Neutrophil (primary cell): Measurements from ENCODE around the gene NRF1.

Source experiments
- H3K27ac ChIP-seq: fragments of 200-600 bp; sonication (generic); 2 replicates; pipeline ENCODE4 v1.5.1; 2016; ENCODE audit warnings: mild to moderate bottlenecking, moderate library complexity
- H3K27me3 ChIP-seq: fragments of 200-600 bp; sonication (generic); 2 replicates; pipeline ENCODE4 v1.6.0; 2016; ENCODE audit warnings: mild to moderate bottlenecking
- H3K36me3 ChIP-seq: fragments of 200-600 bp; sonication (generic); 2 replicates; pipeline ENCODE4 v1.5.1; 2017
- H3K4me1 ChIP-seq, 2 experiments: fragments of 200-600 bp in 1 of 2; sonication (generic) in 1 of 2; 1 replicate in 1 of 2; 2 replicates in 1 of 2; pipeline versions ENCODE4 v1.5.1 to v1.6.1; 2013 to 2016; ENCODE audit warnings: low read depth in 1 of 2, low read length in 1 of 2, mild to moderate bottlenecking in 1 of 2, moderate library complexity in 1 of 2; ENCODE audit not compliant: control insufficient read depth in 1 of 2, insufficient read depth in 1 of 2
- H3K4me3 ChIP-seq, 2 experiments: fragments of 200-600 bp in 1 of 2; sonication (generic) in 1 of 2; 1 replicate in 1 of 2; 2 replicates in 1 of 2; pipeline ENCODE4 v1.5.1; 2013 to 2016; ENCODE audit warnings: low read depth in 1 of 2, low read length in 1 of 2, mild to moderate bottlenecking in 1 of 2, moderate library complexity in 1 of 2
- H3K9me3 ChIP-seq: fragments of 200-600 bp; sonication (generic); 2 replicates; pipeline ENCODE4 v1.5.1; 2016
- TF ChIP-seq, protein P1 (sequence below): fragments of 200-600 bp; sonication (generic); IDR thresholded peaks from 2 replicates; pipeline ENCODE4 v1.5.1; 2016; ENCODE audit warnings: antibody characterized with exemption

NRF1 gene

DNA sequence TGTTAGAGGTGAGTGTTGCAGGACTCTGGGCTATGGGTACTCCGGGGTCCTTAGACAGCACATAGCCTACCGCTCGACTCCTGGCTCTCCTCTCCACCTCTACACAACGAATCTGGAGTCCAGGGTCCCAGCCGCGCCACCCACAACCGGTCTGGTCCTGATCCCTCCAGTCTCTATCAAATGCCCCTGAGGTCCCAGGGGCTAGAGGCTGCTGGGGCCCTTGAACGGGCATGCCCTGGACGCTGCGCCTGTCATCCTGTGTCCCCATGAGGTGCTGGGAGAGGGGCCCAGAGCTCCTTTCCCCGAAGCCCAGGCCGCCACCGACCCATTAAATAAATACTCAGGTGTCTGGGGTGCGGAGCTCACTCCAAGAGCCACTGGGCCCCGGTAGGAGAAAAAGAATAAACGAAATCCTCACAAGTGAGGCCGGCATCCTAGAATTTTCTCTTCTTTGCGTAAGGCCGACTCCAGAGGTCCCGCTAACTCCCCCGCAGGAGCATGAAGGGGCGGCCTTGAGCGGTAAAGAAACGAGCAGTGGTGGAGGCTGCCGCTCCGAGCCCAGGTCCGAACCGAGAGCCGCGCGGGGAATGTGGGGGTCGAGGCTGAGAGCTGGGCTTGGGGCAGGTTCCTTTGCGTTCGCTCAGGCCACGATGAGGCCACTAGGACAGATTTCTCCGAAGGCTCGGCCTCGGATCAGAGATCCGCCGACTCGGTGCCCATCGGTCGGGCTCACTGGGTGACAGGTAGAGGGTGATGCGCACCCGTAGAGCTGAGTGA, 166.7 kb downstream of the NRF1 start:
- peaks cover 100% of the 10 kb centered on the region for H3K27me3 ChIP-seq
- no peaks in the 10 kb centered on the region for H3K36me3 ChIP-seq
- H3K4me1 ChIP-seq = peaks cover 49% of the 10 kb centered on the region in 2 experiments
- no peaks in the 10 kb centered on the region for H3K9me3 ChIP-seq
- H3K27ac ChIP-seq = no peak overlapping the region
- peak overlapping the region in 1 of 2 experiments; percentile 68 for H3K4me3 ChIP-seq
- TF ChIP-seq, protein P1, sequence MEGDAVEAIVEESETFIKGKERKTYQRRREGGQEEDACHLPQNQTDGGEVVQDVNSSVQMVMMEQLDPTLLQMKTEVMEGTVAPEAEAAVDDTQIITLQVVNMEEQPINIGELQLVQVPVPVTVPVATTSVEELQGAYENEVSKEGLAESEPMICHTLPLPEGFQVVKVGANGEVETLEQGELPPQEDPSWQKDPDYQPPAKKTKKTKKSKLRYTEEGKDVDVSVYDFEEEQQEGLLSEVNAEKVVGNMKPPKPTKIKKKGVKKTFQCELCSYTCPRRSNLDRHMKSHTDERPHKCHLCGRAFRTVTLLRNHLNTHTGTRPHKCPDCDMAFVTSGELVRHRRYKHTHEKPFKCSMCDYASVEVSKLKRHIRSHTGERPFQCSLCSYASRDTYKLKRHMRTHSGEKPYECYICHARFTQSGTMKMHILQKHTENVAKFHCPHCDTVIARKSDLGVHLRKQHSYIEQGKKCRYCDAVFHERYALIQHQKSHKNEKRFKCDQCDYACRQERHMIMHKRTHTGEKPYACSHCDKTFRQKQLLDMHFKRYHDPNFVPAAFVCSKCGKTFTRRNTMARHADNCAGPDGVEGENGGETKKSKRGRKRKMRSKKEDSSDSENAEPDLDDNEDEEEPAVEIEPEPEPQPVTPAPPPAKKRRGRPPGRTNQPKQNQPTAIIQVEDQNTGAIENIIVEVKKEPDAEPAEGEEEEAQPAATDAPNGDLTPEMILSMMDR = no peak

DNA sequence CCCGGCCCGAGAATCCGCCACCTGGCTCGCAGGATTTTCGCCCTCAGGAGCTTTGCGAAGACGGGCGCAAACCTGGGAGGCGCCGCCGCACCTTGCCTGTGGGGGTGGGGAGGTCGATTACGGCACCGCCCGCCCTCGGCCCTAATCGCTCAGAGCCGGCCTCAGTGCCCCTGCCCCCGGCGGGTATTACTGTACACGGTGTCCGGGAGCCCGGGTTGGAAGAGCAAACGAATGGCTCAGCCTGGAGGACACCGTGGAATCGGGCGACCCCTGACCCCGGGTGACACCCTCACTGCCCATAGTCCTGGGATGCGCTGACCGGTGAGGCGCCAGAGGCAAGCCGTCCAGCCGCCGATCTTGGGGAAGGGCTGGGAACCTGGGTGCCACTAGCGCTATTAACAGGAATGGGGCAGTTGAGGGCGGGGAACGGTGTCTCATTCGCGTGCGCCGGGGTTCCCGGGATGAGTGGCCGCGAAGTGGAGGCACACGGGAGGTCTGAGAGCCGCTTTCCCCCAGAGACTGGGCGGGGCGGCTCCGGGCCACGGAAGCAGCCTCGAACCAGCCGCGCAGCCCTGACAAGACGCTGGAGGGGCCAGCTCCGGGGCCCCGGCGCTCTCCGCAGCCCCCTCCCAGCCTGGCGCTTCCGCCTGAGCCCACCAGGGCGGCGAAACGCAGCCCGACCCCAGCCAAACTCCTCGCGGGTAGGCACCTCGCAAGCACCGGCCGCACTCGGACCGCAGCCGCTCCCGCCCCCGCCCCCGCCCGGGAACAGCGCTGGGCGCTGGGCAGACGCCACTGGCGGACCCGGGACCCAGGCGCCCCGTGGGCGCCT, 167.5 kb downstream of the NRF1 start:
- TF ChIP-seq, protein P1 = no peak
- no peaks in the 10 kb centered on the region for H3K9me3 ChIP-seq
- H3K36me3 ChIP-seq = no peaks in the 10 kb centered on the region
- H3K4me3 ChIP-seq = peak overlapping the region; percentile 68 to 69
- H3K4me1 ChIP-seq = peaks cover 53 to 54% of the 10 kb centered on the region in 2 experiments
- H3K27me3 ChIP-seq = peaks cover 100% of the 10 kb centered on the region
- H3K27ac ChIP-seq = no peak overlapping the region

DNA sequence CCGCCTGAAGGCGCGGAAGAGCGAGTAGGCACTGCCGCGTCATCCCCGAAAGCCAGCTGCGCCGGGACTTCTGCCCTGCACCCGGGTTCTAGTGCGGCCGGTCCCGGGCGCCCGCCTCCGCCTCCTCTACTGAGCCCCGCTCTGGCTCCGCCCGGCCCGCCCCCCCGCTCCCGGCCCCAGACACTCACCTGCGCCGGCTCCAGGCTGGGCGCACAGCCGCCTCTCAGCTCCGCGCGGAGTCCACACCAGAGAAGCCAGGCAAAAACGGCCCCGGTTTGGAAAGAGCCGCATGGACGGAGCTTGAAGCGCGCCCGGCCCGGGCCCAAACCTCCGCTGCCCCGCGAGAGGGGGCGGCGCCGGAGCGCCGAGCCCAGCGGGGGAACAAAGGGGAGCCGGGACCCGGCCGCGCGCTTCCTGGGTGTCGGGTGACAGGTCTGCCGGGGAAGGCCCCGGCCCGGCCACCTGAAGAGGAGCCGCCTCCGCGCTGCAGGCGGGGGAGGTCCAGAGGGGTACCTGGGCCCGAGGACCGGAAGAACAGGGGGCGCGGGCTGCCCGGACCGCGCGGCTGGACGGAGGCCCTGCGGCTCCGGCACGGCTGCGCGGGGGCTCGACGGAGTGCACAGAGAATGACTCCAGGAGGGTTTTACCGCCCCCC, 168.2 kb downstream of the NRF1 start:
- H3K9me3 ChIP-seq = no peaks in the 10 kb centered on the region
- H3K27me3 ChIP-seq = peaks cover 100% of the 10 kb centered on the region
- peak overlapping the region; percentile 68 to 69 for H3K4me3 ChIP-seq
- H3K4me1 ChIP-seq = peaks cover 54 to 57% of the 10 kb centered on the region in 2 experiments
- TF ChIP-seq, protein P1 = no peak
- H3K36me3 ChIP-seq = no peaks in the 10 kb centered on the region
- H3K27ac ChIP-seq = no peak overlapping the region

DNA sequence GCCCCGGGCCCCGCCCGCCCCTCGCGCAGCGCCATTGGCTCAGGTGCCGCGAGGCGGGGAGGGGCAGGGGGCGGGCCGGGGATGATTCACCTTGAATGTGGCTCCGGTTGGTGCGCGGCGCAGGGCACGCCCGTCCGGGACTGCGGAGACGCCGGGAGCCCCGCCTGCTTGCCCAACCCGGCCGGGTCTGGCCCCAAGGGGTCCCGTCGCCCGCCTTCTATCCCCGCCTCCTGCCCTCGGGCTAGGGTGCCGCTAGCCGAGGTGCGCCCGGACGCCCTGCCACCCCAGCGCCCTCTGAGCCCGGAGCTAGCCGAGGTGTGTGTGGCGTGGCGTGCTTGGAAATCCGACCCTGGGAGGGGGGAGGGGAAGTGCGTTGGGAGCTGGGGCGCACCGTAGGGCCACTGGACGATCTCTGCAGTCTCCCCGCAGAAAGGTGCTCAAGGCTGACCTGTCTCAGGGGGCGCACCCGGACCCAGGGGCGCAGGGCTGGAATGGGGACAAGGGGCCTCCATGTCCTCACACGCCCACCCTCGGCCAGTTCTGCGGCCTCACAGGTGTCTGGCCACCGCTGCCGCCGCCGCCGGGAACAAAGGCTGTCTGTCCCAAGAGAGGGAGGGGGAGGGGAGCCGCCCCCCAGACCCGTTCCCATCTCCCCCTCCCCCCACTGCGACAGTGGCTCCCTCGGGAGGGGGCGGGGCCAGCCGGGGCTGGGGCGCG, 168.9 kb downstream of the NRF1 start:
- Histone ChIP-seq H3K4me3 (peak overlapping the region; percentile 68 to 69), H3K27ac (no peak overlapping the region)

More for the DNA sequence above, 168.9 kb downstream of the NRF1 start:
- TF ChIP-seq, protein P1 = no peak
- H3K27me3 ChIP-seq = peaks cover 100% of the 10 kb centered on the region
- no peaks in the 10 kb centered on the region for H3K36me3 ChIP-seq
- no peaks in the 10 kb centered on the region for H3K9me3 ChIP-seq
- peaks cover 60 to 64% of the 10 kb centered on the region in 2 experiments for H3K4me1 ChIP-seq
